Activated naive CD4-positive, alpha-beta T cell treated with anti-CD3 and anti-CD28 coated beads, Interleukin-2, amount 50 U/mL, for 24 hours (primary cell): ENCODE measurements around the gene MANEAL.
A peak's percentile ranks its signal among the peaks of the same experiment; 100 is the strongest.

Experiments used
- H3K27ac Mint-ChIP-seq: one replicate; pipeline ENCODE4 v1.8.0; 2021; ENCODE audit warnings: mild to moderate bottlenecking, mixed read lengths
- H3K27me3 Mint-ChIP-seq: one replicate; pipeline ENCODE4 v1.8.0; 2021; ENCODE audit warnings: mixed read lengths
- H3K36me3 Mint-ChIP-seq: one replicate; pipeline ENCODE4 v1.8.0; 2021; ENCODE audit warnings: mixed read lengths
- H3K4me1 Mint-ChIP-seq: one replicate; pipeline ENCODE4 v1.8.0; 2021; ENCODE audit warnings: mixed read lengths
- H3K4me3 Mint-ChIP-seq: one replicate; pipeline ENCODE4 v1.8.0; 2021; ENCODE audit warnings: mild to moderate bottlenecking, mixed read lengths
- H3K9me3 Mint-ChIP-seq: one replicate; pipeline ENCODE4 v1.8.0; 2021; ENCODE audit warnings: mixed read lengths

Gene MANEAL

DNA sequence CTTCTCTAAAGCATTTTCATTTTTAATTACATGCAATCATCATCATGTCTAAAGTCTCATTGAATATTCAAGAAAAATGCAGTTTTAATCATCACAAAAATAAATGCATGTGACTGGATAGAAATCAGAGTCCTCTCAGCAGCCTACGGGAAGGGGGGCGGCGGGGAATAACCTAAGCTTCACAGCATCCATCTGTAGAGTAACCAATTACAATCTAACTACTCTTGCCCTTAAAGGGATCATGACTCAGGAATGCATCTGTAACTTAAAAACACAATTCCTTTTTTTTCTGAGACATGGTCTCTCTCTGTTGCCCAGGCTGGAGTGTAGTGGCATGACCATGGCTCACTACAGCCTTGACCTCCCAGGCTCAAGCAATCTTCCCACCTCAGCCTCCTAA, 43.1 kb downstream of the MANEAL start:
- Mint-ChIP-seq H3K27me3 (no peaks in the 10 kb centered on the region), H3K9me3 (no peaks in the 10 kb centered on the region), H3K36me3 (peaks cover 21% of the 10 kb centered on the region), H3K4me1 (no peaks in the 10 kb centered on the region), H3K27ac (no peak overlapping the region), H3K4me3 (no peak overlapping the region)

DNA sequence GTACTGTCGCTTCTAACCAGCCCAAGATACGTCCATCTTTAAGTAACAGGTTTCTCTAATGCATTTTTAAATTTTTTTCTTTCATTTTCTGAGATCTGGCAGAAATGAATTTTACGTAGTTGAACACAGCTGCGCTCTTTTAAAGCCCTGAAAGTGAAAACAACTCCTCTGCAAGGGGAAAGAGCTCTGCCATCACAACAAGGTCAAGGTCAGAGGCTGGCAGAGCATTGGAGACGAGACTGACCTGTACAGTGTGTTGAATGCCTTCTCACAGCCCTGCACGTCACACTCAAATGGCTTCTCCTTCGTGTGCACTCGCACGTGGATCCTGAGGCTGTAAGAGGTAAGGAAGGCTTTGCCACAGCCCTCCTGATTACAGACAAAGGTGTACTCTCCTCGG, 46.0 kb downstream of the MANEAL start:
- H3K9me3 Mint-ChIP-seq, result no peaks in the 10 kb centered on the region
- H3K4me1 Mint-ChIP-seq, result peaks cover 18% of the 10 kb centered on the region
- no peak overlapping the region for H3K4me3 Mint-ChIP-seq
- peaks cover 13% of the 10 kb centered on the region for H3K36me3 Mint-ChIP-seq
- no peak overlapping the region for H3K27ac Mint-ChIP-seq
- no peaks in the 10 kb centered on the region for H3K27me3 Mint-ChIP-seq

DNA sequence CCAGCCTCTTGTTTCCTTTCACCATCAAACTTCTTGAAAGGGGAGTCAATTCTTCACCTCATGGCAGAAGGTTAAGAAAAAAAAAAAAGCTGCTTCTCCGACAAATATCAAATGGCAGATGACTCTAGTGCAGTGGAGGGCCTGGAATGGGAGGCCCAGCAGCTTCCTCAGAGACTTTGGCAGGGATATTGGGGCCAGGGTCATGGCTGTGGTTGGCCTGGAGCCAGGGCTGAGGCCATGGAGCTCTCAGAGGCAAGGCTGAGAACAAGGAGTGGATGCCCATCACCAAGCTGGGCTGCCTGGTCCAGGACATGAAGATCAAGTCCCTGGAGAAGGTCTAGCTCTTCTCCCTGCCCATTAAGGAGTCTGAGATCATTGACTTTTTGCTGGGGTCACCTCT, 47.1 kb downstream of the MANEAL start:
- Mint-ChIP-seq H3K27ac (no peak overlapping the region), H3K36me3 (peaks cover 11% of the 10 kb centered on the region)

DNA sequence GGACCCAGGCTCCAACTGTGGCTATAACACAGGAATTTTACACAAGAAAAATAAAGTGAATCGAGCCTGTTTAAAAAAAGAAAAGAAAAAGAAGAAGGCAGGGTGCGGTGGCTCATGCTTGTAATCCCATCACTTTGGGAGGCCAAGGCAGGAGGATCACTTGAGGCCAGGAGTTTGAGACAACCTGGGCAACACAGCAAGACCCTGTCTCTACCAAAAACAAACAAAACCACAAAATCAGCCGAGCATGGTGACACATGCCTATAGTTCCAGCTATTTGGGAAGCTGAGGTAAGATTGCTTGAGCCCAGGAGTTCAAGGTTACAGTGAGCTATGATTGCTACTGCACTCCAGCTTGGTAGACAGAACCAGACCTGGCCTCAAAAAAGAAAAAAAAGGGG, 48.0 kb downstream of the MANEAL start:
- Mint-ChIP-seq H3K4me3 (no peak overlapping the region), H3K4me1 (peaks cover 38% of the 10 kb centered on the region), H3K27ac (no peak overlapping the region), H3K36me3 (peaks cover 11% of the 10 kb centered on the region), H3K27me3 (no peaks in the 10 kb centered on the region), H3K9me3 (no peaks in the 10 kb centered on the region)

More for the DNA sequence above, 47.1 kb downstream of the MANEAL start:
- H3K4me3 Mint-ChIP-seq, result no peak overlapping the region
- H3K9me3 Mint-ChIP-seq, result no peaks in the 10 kb centered on the region
- no peaks in the 10 kb centered on the region for H3K27me3 Mint-ChIP-seq
- peaks cover 28% of the 10 kb centered on the region for H3K4me1 Mint-ChIP-seq

DNA sequence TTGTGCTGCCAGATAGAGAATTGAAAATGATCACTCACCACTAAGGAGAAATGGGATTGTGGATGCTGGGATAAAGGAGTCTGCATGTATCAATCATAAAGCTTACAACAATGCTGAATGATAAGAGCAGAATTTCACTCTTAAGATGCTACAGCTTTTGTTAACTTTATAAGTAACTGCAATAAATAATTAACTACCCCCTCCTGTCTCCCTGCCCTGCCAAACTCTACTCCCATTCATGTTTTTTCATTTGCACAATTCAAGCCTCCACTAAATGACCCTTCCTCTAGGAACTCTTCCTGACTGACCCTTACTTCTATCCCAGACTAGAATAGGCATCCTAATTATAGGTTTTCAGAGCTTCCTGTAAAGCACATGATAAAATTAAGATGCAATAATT, 50.9 kb downstream of the MANEAL start:
- no peaks in the 10 kb centered on the region for H3K9me3 Mint-ChIP-seq

DNA sequence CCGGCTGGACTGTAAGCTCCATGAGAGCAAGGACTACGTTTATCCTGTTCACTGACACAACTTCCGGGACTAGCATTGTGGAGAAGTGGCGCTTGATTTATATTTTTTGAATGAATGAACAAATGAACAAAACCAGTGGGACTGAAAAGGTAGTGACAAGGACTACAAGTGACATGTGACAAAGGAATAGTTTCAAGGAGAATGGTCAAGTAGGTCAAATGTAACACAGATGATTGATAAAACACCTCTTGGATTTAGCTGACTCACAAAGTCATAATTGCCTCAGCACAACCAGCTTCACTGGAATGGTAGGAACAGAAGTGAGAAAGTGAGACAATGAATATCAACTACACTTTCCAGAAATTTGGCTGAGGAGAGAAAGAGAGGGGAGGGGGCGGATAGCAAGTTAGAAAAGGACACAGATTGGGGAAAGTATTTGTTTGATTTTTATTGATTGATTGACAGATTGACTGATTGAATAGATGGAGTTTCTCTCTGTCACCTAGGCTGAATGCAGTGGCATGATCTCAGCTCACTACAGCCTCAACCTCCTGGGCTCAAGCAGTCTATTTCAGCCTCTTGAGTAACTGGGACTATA, 51.5 kb downstream of the MANEAL start:
- H3K4me3 Mint-ChIP-seq, result no peak overlapping the region
- H3K36me3 Mint-ChIP-seq, result peaks cover 4% of the 10 kb centered on the region
- H3K4me1 Mint-ChIP-seq, result peaks cover 58% of the 10 kb centered on the region
- peak overlapping the region; percentile 60 for H3K27ac Mint-ChIP-seq
- H3K27me3 Mint-ChIP-seq, result no peaks in the 10 kb centered on the region
- no peaks in the 10 kb centered on the region for H3K9me3 Mint-ChIP-seq

More for the DNA sequence above, 50.9 kb downstream of the MANEAL start:
- Mint-ChIP-seq H3K4me3 (no peak overlapping the region), H3K27ac (no peak overlapping the region), H3K4me1 (peaks cover 58% of the 10 kb centered on the region), H3K36me3 (peaks cover 7% of the 10 kb centered on the region), H3K27me3 (no peaks in the 10 kb centered on the region)

DNA sequence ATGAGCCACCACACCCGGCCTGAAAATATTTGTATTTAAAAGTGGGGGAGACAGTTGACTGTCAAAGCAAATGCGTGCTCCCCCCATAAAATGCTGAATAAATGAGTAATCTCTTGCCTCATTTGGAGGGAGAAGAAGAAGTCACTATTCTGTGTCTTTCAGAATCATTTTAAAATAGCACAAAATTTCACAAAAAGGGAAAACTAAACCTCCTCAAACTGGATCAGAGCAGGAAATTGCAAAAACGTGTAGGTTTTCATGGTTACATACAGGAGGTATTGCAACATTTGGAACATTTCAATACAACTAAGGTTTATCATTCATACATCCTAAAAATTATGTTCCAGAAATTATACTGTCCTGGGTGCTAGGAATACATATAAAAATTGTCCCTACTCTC, 52.1 kb downstream of the MANEAL start:
- Mint-ChIP-seq H3K27me3 (no peaks in the 10 kb centered on the region), H3K9me3 (no peaks in the 10 kb centered on the region), H3K4me3 (peak overlapping the region; percentile 59), H3K4me1 (peaks cover 58% of the 10 kb centered on the region), H3K27ac (peak overlapping the region; percentile 13), H3K36me3 (peaks cover 4% of the 10 kb centered on the region)

DNA sequence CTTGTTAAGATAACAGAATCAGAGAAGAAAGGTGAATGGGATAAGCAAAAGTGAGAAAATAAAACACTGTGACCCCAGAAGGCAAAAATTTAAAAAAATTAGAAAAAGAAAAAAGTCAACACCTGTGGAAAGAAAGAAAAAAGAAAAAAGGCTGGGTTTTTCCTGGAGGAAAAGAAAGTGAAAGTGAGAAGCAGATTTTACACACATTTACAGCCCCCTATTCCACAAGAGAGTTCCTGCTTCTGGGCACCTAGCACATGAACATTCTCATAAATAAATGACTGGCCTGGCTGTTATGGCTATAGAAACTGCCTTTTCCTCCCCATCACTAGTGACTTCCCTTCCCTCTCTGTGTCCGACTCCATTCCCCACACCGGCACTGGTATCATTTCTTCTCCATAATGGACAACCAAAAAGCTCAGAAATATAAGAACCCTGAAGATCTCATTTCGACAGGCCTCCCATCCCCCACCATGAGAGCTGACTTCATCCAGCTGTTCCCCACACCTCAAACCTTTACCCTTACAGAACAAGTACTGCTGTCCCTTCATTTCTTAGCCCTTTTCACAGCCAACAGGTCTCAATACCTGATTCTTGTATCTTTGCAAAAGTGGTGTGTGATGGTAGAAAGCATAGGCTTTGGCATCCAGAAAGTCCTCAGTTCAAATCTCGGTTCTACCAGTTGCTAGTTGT, 53.1 kb downstream of the MANEAL start:
- no peaks in the 10 kb centered on the region for H3K27me3 Mint-ChIP-seq
- H3K9me3 Mint-ChIP-seq, result no peaks in the 10 kb centered on the region
- H3K36me3 Mint-ChIP-seq, result peaks cover 4% of the 10 kb centered on the region
- H3K27ac Mint-ChIP-seq, result peak overlapping the region; percentile 52
- peak overlapping the region; percentile 59 for H3K4me3 Mint-ChIP-seq
- H3K4me1 Mint-ChIP-seq, result peaks cover 58% of the 10 kb centered on the region

DNA sequence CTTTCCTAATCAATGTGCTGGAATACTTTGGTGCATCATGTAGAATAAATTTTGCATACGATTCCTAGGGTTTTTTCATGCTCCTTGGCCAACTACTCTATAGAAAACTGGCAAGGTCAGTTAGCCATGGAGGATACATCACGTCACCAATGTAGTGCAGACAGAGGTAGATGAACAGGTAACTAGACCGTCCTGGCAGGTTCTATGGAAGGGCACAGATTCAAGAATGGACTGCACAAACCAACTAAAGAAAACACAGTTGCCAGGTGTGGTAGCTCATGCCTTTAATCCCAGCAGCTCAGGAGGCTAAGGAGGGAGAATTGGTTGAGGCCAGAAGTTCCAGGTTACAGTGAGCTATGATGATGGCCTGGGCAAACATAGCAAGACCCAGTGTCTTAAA, 55.8 kb downstream of the MANEAL start:
- H3K27me3 Mint-ChIP-seq, result no peaks in the 10 kb centered on the region

DNA sequence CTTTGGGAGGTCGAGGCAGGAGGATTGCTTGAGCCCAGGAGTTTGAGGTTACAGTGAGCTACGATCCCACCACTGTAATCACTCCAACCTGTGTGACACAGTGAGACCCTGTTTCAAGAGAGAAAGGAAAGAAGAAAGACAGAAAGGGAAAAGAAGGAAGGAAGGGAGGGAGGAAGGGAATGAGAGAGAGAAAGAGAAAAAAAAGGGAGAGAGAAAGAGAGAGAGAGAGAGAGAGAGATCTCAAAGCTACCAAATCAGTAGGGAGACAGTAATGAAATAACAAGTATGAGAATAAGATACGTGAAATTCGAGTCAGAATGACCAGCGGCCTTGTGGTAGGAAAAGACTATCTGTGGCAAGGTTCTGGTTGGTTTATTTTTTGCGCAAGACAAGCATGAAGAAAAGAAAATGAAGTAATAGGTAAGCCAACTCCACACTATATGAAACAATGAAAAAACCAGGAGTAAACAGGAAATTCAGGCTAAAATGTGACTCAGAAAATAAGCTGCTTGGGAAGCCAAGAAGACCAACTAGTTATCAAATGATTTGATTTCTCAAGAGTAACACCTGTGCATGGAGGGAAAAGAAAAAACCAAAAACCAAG, 56.8 kb downstream of the MANEAL start:
- no peaks in the 10 kb centered on the region for H3K27me3 Mint-ChIP-seq
- H3K4me3 Mint-ChIP-seq, result no peak overlapping the region
- peaks cover 8% of the 10 kb centered on the region for H3K36me3 Mint-ChIP-seq
- peaks cover 57% of the 10 kb centered on the region for H3K4me1 Mint-ChIP-seq
- no peak overlapping the region for H3K27ac Mint-ChIP-seq
- H3K9me3 Mint-ChIP-seq, result no peaks in the 10 kb centered on the region

More for the DNA sequence above, 55.8 kb downstream of the MANEAL start:
- peaks cover 57% of the 10 kb centered on the region for H3K4me1 Mint-ChIP-seq
- no peaks in the 10 kb centered on the region for H3K9me3 Mint-ChIP-seq
- no peak overlapping the region for H3K27ac Mint-ChIP-seq
- H3K4me3 Mint-ChIP-seq, result no peak overlapping the region
- peaks cover 7% of the 10 kb centered on the region for H3K36me3 Mint-ChIP-seq
